Fibroblast of villous mesenchyme (primary cell): Measurements from ENCODE around the gene TMEM120A. TPM values are rescaled to one million over a fixed set of nuclear protein-coding genes. Genes with fewer than 3 reads are reported as not detected.

ENCODE experiments used
- DNase-seq: peaks from one replicate; pipeline ENCODE4 v3.0.0-alpha.2; 2010; ENCODE audit warnings: low read depth
- H3K4me3 ChIP-seq: 2 replicates; pipeline ENCODE4 v1.5.1; 2011; ENCODE audit warnings: low read depth, mild to moderate bottlenecking, low read length
- CTCF ChIP-seq: IDR thresholded peaks from 2 replicates; pipeline ENCODE4 v1.5.1; 2012; ENCODE audit warnings: low read depth, mild to moderate bottlenecking, low read length; ENCODE audit not compliant: insufficient read depth
- small RNA-seq: library from RNA; depleted of rRNA; stranded (forward); fragments of <200 nt; gene quantifications from one replicate; pipeline ENCODE3, GENCODE V24; 2012
- total RNA-seq: library from RNA; depleted of rRNA; stranded (reverse); fragments of >200 nt; gene quantifications from 2 replicates; pipeline ENCODE4 v1.2.3, GENCODE V29; 2012

The TMEM120A gene
- total RNA-seq, 1 donor: 30.2 TPM

GRCh38 chr7:75937958-75938786 is 56.2 kb downstream of the TMEM120A start:
- peak; percentile 95 for DNase-seq
- no peak for TF ChIP-seq CTCF
- H3K4me3 ChIP-seq: no peak overlapping the region

Small RNAs within 50 kb of the gene (small RNA-seq; reads per million reads assigned to genes)
- gene SNORA14A: 17.6 reads per million, percentile 93 among the genes with 10 or more reads in this experiment

Other genes with a start within 250 kb of the TMEM120A start
- gene CCL26, start 222.4 kb downstream of the TMEM120A start, total RNA-seq: 0.64 and 0.86 TPM in 2 replicates
- not detected in 2 replicates for gene CCL24, start 180.8 kb downstream of the TMEM120A start, total RNA-seq
- gene RHBDD2, start 115.6 kb downstream of the TMEM120A start, total RNA-seq: 20.7 and 26.1 TPM in 2 replicates
- 77.0 and 90.7 TPM in 2 replicates for gene POR, start 79.4 kb downstream of the TMEM120A start, total RNA-seq
- gene STYXL1, start 53.4 kb upstream of the TMEM120A start, total RNA-seq: 31.2 and 35.4 TPM in 2 replicates
- 35.8 and 47.4 TPM in 2 replicates for gene MDH2, start 53.5 kb upstream of the TMEM120A start, total RNA-seq
- gene SRRM3, start 207.3 kb upstream of the TMEM120A start, total RNA-seq: 0.43 and 0.64 TPM in 2 replicates